Nephron (organoid): ENCODE data around the gene CRYBG2.

ENCODE experiments used
- H3K27ac Mint-ChIP-seq, 3 experiments: 2 replicates each; pipeline ENCODE4 v1.8.0; 2020; ENCODE audit warnings: mixed read lengths in 3 of 3, mild to moderate bottlenecking in 2 of 3, moderate library complexity in 1 of 3
- H3K27me3 Mint-ChIP-seq: 2 replicates; pipeline ENCODE4 v1.8.0; 2021; ENCODE audit warnings: low read depth, mild to moderate bottlenecking, moderate library complexity, mixed read lengths
- H3K36me3 Mint-ChIP-seq: 2 replicates; pipeline ENCODE4 v1.8.0; 2020; ENCODE audit warnings: low read depth, mixed read lengths
- H3K4me1 Mint-ChIP-seq: 2 replicates; pipeline ENCODE4 v1.8.0; 2020; ENCODE audit warnings: mixed read lengths
- H3K4me3 Mint-ChIP-seq, 3 experiments: 2 replicates each; pipeline ENCODE4 v1.8.0; 2020; ENCODE audit warnings: mild to moderate bottlenecking in 3 of 3, mixed read lengths in 3 of 3, moderate library complexity in 2 of 3
- H3K9me3 Mint-ChIP-seq: 2 replicates; pipeline ENCODE4 v1.8.0; 2020; ENCODE audit warnings: mixed read lengths
- CTCF ChIP-seq, 3 experiments: fragments of 200-600 bp; sonication (generic); IDR thresholded peaks; one replicate each; pipeline ENCODE4 v1.5.0; 2021; ENCODE audit warnings: antibody characterized with exemption in 3 of 3; ENCODE audit not compliant: unreplicated experiment in 3 of 3

The CRYBG2 gene

GRCh38 chr1:26321315-26322041 lies 32.5 kb downstream of the CRYBG2 start:
- H3K4me1 Mint-ChIP-seq = peaks cover 5% of the 10 kb centered on the region
- H3K4me3 Mint-ChIP-seq = no peak overlapping the region
- H3K36me3 Mint-ChIP-seq = no peaks in the 10 kb centered on the region
- H3K27me3 Mint-ChIP-seq = peaks cover 11% of the 10 kb centered on the region
- no peak overlapping the region for H3K27ac Mint-ChIP-seq
- no peaks in the 10 kb centered on the region for H3K9me3 Mint-ChIP-seq
- TF ChIP-seq CTCF (IDR thresholded peaks at IDR 0.05; ENCODE audit: unreplicated experiment in 3 of 3) = peak; percentile 80 to 90 (median 80)

GRCh38 chr1:26320896-26321295 lies 33.0 kb downstream of the CRYBG2 start:
- H3K27me3 Mint-ChIP-seq = peaks cover 11% of the 10 kb centered on the region
- H3K4me1 Mint-ChIP-seq = peaks cover 5% of the 10 kb centered on the region
- no peaks in the 10 kb centered on the region for H3K36me3 Mint-ChIP-seq
- no peak overlapping the region for H3K27ac Mint-ChIP-seq
- no peak overlapping the region for H3K4me3 Mint-ChIP-seq
- no peak for TF ChIP-seq CTCF (IDR thresholded peaks at IDR 0.05; ENCODE audit: unreplicated experiment in 3 of 3)
- H3K9me3 Mint-ChIP-seq = no peaks in the 10 kb centered on the region

GRCh38 chr1:26318338-26319064 lies 35.4 kb downstream of the CRYBG2 start:
- peaks cover 11% of the 10 kb centered on the region for H3K27me3 Mint-ChIP-seq
- no peaks in the 10 kb centered on the region for H3K9me3 Mint-ChIP-seq
- peaks cover 5% of the 10 kb centered on the region for H3K4me1 Mint-ChIP-seq
- TF ChIP-seq CTCF (IDR thresholded peaks at IDR 0.05; ENCODE audit: unreplicated experiment in 3 of 3) = no peak
- no peak overlapping the region for H3K27ac Mint-ChIP-seq
- H3K36me3 Mint-ChIP-seq = no peaks in the 10 kb centered on the region
- H3K4me3 Mint-ChIP-seq = no peak overlapping the region

GRCh38 chr1:26317612-26318337 lies 36.2 kb downstream of the CRYBG2 start, which contains the start of gene CD52:
CD52 (plus strand) TSS chr1:26317958; CDS start chr1:26318018, 60 bp downstream.
- Mint-ChIP-seq H3K4me1 (peaks cover 5% of the 10 kb centered on the region), H3K27me3 (peaks cover 8% of the 10 kb centered on the region), H3K36me3 (no peaks in the 10 kb centered on the region), H3K9me3 (no peaks in the 10 kb centered on the region), H3K27ac (peak within 1 kb of the TSS in 1 of 3 experiments; percentile 2), H3K4me3 (no peak within 1 kb of the TSS)
- no peak for TF ChIP-seq CTCF (IDR thresholded peaks at IDR 0.05; ENCODE audit: unreplicated experiment in 3 of 3)

- peak overlapping the region in 1 of 3 experiments; percentile 2 for H3K27ac Mint-ChIP-seq
- H3K4me1 Mint-ChIP-seq = peaks cover 5% of the 10 kb centered on the region
- H3K4me3 Mint-ChIP-seq = no peak overlapping the region
- no peak for TF ChIP-seq CTCF (IDR thresholded peaks at IDR 0.05; ENCODE audit: unreplicated experiment in 3 of 3)
- no peaks in the 10 kb centered on the region for H3K36me3 Mint-ChIP-seq
- peaks cover 6% of the 10 kb centered on the region for H3K27me3 Mint-ChIP-seq
- H3K9me3 Mint-ChIP-seq = no peaks in the 10 kb centered on the region
These were observed 36.8 kb downstream of the CRYBG2 start for GRCh38 chr1:26317146-26317545.
